SKM-1 (cell line): ENCODE measurements around the gene ABLIM3.
"Not testable (repeated sequence)": the region's sequence is repeated elsewhere in the genome, so short reads cannot be mapped to it uniquely, and the experiment has no call there.

ENCODE experiments used
- DNase-seq: peaks from one replicate; lab custom pipeline; 2025; ENCODE audit not compliant: unreplicated experiment; lab: John Stamatoyannopoulos, UW

Gene ABLIM3

DNA sequence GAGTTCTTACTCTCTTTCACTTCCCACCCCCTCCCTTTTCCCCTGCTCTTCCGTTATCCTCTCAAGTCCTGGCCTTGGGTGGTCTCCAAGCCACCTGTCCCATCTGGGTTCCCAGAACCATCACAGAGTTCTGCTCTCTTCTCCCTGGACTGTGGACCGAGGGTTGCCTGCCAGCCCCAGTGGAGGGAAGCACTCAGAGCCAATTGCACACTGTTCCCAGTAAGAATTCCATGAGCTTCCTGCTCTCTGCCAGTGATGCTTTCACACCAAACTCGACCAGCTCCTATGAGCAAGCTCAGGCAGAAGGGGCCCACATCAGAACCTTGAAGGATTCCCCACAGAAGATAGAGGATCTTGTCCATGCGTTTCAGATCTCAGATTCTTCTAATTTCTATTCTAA, 110.3 kb downstream of the ABLIM3 start:
- DNase-seq = no peak

DNA sequence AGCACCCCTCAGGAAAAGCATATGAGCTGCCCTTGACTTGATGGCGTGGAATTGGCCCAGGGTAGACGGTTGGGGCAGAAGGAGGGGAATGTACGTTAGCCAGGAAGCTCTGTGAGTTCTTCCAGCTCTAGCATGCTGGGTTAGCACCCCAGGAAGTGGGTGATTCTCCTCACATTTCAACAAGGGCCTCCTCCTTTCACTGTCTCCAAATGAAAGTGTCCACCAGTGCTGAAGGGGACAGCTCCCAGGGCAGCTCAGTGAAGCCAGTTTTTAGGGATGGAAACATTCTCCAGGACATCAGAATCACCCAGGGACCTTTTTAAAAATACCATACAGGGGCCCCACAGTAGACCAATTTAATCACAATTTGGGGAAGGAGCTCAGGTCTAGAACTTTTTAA, 113.2 kb downstream of the ABLIM3 start:
- no peak for DNase-seq

- no peak for DNase-seq
Observed at GRCh38 chr5:149256451-149256850, 115.2 kb downstream of the ABLIM3 start.

DNA sequence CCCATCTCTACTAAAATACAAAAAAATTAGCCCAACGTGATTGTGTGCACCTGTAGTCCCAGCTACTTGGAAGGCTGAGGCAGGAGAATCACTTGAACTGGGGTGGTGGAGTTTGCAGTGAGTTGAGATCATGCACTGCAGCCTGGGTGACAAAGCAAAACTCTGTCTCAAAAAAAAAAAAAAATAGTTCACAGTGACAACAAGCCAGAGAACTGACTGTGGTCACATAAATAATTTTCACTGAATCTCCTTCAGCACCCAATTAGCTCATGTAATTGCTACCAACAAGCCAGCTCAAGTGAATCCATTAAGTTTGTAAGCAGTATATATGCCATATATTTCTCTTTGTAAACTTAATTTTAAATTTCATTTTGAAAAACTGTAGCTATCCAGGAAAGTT, 115.8 kb downstream of the ABLIM3 start:
- no peak for DNase-seq

DNA sequence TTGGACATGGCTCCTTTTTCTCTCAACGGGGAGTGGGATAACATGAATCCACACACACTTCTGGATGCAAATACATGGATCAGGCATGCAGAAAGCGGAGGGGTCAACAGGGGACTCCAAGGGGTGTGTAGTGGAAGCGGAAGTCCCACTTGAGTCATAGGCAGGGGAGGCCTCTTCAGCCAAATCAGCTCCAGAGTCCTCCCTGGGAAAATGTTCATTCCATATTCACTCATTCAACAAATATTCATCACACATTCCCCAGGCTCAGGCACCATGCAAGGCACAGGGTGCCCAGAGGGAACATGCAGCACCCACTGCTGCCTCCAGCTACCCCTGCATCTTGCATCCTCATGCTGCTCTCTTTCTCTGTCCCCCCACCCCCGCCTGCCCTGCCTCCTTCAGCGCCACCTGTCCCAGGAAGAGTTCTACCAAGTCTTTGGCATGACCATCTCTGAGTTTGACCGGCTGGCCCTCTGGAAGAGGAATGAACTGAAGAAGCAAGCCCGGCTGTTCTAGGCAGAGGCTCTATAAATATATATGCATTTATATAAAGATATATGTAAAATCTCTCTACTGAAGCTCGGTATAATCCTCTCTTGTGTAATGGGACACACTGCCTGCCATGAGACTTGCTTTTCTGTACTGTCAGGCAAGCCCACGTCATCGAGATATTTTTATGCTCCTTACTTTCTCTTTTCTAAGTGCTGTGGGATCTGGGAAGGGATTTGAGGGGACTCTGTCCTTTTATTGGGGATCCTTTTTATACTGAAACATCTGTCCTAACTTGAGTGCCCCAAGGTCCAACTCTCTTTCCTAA, 116.8 kb downstream of the ABLIM3 start:
- no peak for DNase-seq

GRCh38 chr5:149260761-149261160, 119.5 kb downstream of the ABLIM3 start:
- no peak for DNase-seq

GRCh38 chr5:149261246-149261645, 120.0 kb downstream of the ABLIM3 start:
- peak; percentile 69 for DNase-seq

DNA sequence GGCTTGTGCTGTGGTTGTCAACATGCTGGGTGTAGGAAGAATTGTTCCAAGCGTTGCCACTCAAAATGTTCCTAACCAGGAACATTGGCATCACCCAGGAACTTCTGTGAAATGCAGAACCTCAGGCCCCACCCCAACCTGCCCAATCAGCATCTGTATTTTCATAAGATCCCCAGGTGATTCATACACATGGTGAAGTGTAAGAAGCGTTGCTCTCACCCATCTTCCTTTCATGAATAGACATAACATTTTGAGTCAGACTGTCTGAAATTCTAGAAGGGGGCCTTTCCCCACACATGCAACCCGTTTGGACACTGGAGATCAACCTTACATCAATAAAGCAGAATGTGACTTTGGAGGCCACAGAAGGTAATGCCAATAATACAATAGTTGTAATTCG, 121.0 kb downstream of the ABLIM3 start:
- DNase-seq = no peak

DNA sequence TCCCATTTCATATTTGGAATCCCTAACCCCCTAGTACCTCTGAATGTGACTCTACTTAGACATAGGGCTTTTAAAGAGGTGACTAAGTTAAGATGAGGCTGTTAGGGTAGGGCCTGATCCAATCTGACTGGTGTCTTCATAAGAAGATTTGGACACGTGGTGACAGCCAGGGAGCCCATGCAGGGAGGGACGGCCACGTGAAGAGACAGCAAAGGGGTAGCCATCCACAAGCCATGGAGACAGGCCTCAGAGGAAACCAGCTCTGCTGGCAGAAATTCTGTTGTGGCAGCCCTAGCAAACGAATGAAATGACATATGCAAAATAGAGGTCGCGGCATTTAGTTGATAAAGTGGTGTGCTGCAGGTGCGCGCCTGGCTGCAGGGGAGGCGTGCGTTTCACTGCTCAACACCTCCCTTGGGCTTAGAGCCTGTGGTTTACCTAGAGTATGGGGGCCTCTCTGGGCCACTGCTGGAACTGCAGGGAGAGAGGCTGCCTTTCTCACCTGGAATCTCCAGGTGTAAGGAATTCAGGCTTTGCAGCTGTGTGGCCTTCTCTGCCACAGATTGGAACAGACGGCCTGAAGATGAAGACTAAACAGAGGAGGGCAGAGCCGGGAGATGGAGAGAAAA, 123.3 kb downstream of the ABLIM3 start:
- no peak for DNase-seq

- no peak for DNase-seq
Observed at GRCh38 chr5:149265068-149265465, 123.8 kb downstream of the ABLIM3 start.

DNA sequence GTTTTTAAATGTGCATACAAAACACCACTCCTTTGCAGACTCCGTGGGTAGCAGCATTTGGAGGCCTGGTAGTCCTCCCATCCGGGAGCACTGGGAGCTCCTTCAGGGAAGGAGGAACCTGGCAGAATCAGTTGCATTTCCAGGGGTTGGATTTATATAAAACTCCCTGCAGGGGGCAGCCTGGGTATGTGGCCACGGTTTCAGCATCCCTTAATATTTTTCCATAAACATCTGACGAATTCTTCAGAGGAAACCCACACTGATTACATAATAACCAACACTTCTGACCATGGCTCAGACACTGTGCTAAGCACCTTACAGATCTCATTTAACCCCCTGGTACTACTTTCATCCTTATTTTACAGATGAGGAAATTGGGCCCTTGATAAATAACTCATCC, 124.3 kb downstream of the ABLIM3 start:
- peak; percentile 28 for DNase-seq

- DNase-seq = no peak
Observed at GRCh38 chr5:149267241-149267973, 126.1 kb downstream of the ABLIM3 start.

DNA sequence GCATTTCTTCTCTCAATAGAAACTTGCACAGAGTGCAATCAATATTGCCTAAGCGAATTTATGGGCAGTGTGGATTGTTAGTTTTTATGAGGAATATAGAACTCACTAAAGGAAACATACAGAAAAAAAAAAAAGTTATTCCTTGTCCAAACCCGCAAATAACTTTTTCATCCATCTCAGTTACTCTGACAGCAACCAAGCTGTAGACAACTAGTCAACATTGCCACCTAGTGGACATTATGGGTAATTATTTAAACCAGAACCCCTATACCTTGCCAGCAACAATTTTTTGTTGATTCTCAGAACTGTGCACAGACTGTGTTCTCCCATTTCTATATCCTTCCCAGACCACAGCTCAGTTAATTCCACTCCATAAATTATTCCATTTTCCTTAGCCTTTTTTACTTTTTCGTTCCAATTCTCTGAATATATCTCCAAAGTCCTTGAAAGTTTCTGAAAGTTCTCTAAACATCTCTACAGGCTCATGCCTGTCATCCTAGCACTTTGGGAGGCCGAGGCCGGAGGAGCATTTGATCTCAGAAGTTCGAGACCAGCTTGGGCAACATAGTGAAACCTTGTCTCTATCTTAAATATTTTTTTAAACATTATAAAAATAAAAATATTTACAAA, 127.8 kb downstream of the ABLIM3 start:
- DNase-seq = peak; percentile 38

- no peak for DNase-seq
Observed at GRCh38 chr5:149271195-149271715, 130.0 kb downstream of the ABLIM3 start.

DNA sequence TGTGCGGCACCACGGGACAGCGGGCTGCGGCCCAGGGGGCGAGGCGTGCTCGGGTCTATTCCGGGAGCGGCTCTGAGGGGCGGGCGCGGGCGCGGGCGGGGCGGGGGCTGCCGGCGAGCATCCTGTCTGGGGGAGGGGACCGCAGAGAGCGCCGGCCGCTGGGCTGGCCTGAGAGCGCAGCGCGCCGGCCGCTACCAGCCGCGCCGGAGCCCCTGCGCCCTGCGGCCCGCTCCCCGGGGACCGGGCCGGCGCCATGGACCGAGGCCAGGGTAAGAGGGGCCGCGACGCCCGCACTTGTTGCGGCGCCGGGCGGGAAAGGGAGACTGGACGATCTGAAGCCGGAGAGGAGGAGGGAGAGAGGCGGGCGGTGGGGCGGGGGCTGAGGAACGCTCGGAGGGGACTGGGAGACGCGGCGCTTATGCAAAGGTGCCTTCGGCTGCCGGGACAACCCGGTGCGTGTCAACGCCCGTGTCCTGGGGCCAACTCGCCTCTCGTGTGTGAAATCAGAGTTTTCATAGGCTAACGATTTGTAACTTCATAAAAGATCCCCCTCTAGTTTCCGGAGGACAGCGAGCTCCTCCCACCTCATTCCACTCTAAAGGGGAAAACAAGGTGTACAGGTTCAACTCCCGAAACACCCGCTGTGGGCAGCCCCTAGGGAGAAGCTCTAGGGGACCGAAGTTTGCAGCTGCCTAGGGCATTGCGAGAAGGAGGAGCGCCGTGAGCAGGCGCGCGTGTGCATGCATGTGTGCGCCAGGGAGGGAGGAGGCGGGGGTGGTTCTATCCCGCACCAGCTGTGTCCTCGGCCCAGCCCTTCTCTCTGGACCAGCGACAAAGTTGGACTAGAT, 130.6 kb downstream of the ABLIM3 start, which contains the start of gene AFAP1L1:
TSS of gene AFAP1L1 (plus strand) at position 144 of the 848 bp plus-strand sequence. CDS start at position 254, 110 bp downstream.
- no peak for DNase-seq

GRCh38 chr5:149272781-149273180, 131.5 kb downstream of the ABLIM3 start:
- not testable (repeated sequence) for DNase-seq

DNA sequence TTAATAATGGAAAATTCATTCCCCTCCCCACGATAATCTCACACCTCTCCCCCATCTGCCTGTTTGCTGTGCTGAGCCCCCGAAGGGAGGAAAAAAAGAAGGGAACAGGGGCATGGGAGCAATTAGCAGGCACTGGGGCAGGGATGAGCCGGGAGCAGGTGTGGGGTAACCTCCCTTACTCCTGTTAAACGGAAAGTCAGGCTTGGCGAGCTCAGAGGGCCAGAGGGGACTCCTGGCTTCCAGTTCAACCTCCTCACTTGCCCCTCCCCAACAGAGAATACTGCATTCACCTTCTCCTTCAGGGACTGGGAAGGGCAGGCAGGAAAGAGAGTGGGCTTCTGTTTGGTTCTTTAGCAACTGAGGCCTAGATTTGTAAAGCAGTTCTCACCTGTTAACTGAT, 131.9 kb downstream of the ABLIM3 start:
- DNase-seq = no peak

DNA sequence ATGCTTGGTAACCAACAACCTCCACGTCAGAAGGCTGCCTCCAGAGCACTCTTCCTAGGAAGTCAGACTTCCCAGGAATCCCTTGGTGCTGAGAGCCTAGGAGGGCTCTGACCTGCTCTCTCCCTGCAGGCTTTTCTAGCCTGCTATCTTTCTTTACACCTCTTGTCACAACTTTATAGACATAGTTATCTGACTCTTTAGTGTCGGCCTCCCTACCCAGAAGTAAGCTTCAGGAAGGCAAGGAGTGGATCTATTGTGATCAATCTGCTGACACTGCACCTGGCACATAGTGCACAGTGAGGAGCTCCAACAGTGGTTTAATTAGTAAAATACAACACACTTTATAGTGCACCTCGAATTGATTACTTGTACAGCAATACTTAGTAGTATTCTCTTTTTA, 132.7 kb downstream of the ABLIM3 start:
- no peak for DNase-seq

GRCh38 chr5:149274939-149275338, 133.6 kb downstream of the ABLIM3 start:
- DNase-seq = no peak

- DNase-seq = no peak
Observed at GRCh38 chr5:149277801-149278200, 136.5 kb downstream of the ABLIM3 start.
